ENCODE results near the gene MACROD2. TPM values are rescaled to one million over a fixed set of nuclear protein-coding genes. Genes with fewer than 3 reads are reported as not detected.

MACROD2 gene
- total RNA-seq, 2 donors from 2014 or later = 8.0 to 19.4 TPM

- no peaks in the 10 kb centered on the region for H3K27me3 ChIP-seq (replicated peaks; ENCODE audit: insufficient read depth)
- TF ChIP-seq POLR2AphosphoS5 (IDR thresholded peaks at IDR 0.05) = no peak
- TF ChIP-seq POLR2A (IDR thresholded peaks at IDR 0.05) = no peak
- TF ChIP-seq CTCF (IDR thresholded peaks at IDR 0.05) = no peak
- no peaks in the 10 kb centered on the region for H3K9me3 ChIP-seq
- H3K4me3 ChIP-seq = no peak overlapping the region
- no peaks in the 10 kb centered on the region for H3K36me3 ChIP-seq
- no peak overlapping the region for H3K27ac ChIP-seq
- no peaks in the 10 kb centered on the region for H3K4me1 ChIP-seq (replicated peaks)
- intact Hi-C loops (cut with DNase I) = no loop called here
- DNase-seq (ENCODE audit: low spot score) = no peak
- 31% methylated on average over 2 of the region's 2 CpGs for WGBS
These were observed 389.9 kb downstream of the MACROD2 start for GRCh38 chr20:14385176-14385740.

- no peak overlapping the region for H3K27ac ChIP-seq
- intact Hi-C loops (cut with DNase I) = no loop called here
- H3K9me3 ChIP-seq = no peaks in the 10 kb centered on the region
- WGBS = 85% methylated on average over 4 of the region's 4 CpGs
- no peaks in the 10 kb centered on the region for H3K4me1 ChIP-seq (replicated peaks)
- H3K27me3 ChIP-seq (replicated peaks; ENCODE audit: insufficient read depth) = no peaks in the 10 kb centered on the region
- no peak for DNase-seq (ENCODE audit: low spot score)
- H3K4me3 ChIP-seq = no peak overlapping the region
- TF ChIP-seq CTCF (IDR thresholded peaks at IDR 0.05) (no peak), POLR2AphosphoS5 (IDR thresholded peaks at IDR 0.05) (no peak), POLR2A (IDR thresholded peaks at IDR 0.05) (no peak)
- no peaks in the 10 kb centered on the region for H3K36me3 ChIP-seq
These were observed 391.4 kb downstream of the MACROD2 start for GRCh38 chr20:14386726-14387125.

- Histone ChIP-seq H3K36me3 (no peaks in the 10 kb centered on the region), H3K27me3 (replicated peaks; ENCODE audit: insufficient read depth) (no peaks in the 10 kb centered on the region), H3K4me1 (replicated peaks) (no peaks in the 10 kb centered on the region), H3K9me3 (no peaks in the 10 kb centered on the region), H3K4me3 (no peak overlapping the region), H3K27ac (no peak overlapping the region)
- no peak for DNase-seq (ENCODE audit: low spot score)
- intact Hi-C loops (cut with DNase I) = no loop called here
- no peak for TF ChIP-seq CTCF (IDR thresholded peaks at IDR 0.05)
- no peak for TF ChIP-seq POLR2A (IDR thresholded peaks at IDR 0.05)
- TF ChIP-seq POLR2AphosphoS5 (IDR thresholded peaks at IDR 0.05) = no peak
These were observed 406.3 kb downstream of the MACROD2 start for GRCh38 chr20:14401479-14402138.

- 96% methylated on average over 2 of the region's 2 CpGs for WGBS
- intact Hi-C loops (cut with DNase I) = no loop called here
- TF ChIP-seq POLR2A (IDR thresholded peaks at IDR 0.05) = no peak
- TF ChIP-seq POLR2AphosphoS5 (IDR thresholded peaks at IDR 0.05) = no peak
- TF ChIP-seq CTCF (IDR thresholded peaks at IDR 0.05) = no peak
These were observed 409.2 kb downstream of the MACROD2 start for GRCh38 chr20:14404515-14404914.

GRCh38 chr20:14406495-14406894, 411.2 kb downstream of the MACROD2 start:
- no peak overlapping the region for H3K4me3 ChIP-seq
- no peak for DNase-seq (ENCODE audit: low spot score)

More at GRCh38 chr20:14404515-14404914, 409.2 kb downstream of the MACROD2 start:
- H3K4me3 ChIP-seq = no peak overlapping the region
- no peaks in the 10 kb centered on the region for H3K27me3 ChIP-seq (replicated peaks; ENCODE audit: insufficient read depth)
- no peak overlapping the region for H3K27ac ChIP-seq
- DNase-seq (ENCODE audit: low spot score) = no peak
- H3K9me3 ChIP-seq = no peaks in the 10 kb centered on the region
- H3K36me3 ChIP-seq = no peaks in the 10 kb centered on the region
- H3K4me1 ChIP-seq (replicated peaks) = no peaks in the 10 kb centered on the region

More at GRCh38 chr20:14406495-14406894, 411.2 kb downstream of the MACROD2 start:
- Histone ChIP-seq H3K27me3 (replicated peaks; ENCODE audit: insufficient read depth) (no peaks in the 10 kb centered on the region), H3K9me3 (no peaks in the 10 kb centered on the region), H3K36me3 (no peaks in the 10 kb centered on the region), H3K27ac (no peak overlapping the region), H3K4me1 (replicated peaks) (no peaks in the 10 kb centered on the region)
- intact Hi-C loops (cut with DNase I) = no loop called here
- TF ChIP-seq POLR2AphosphoS5 (IDR thresholded peaks at IDR 0.05) (no peak), POLR2A (IDR thresholded peaks at IDR 0.05) (no peak), CTCF (IDR thresholded peaks at IDR 0.05) (no peak)
